Activated T-cell treated with anti-CD3 and anti-CD28 coated beads for 4 hours (primary cell): Measurements from ENCODE around the gene CCDC33.

Experiments
- DNase-seq: peaks from one replicate; pipeline ENCODE4 v3.0.0-alpha.2; 2020

CCDC33 gene

GRCh38 chr15:74384881-74385643, 148.9 kb downstream of the CCDC33 start:
- DNase-seq, result no peak

GRCh38 chr15:74385733-74386132, 149.6 kb downstream of the CCDC33 start:
- no peak for DNase-seq
